ENCODE measurements around the gene HRC. TPM values are rescaled to one million over a fixed set of nuclear protein-coding genes. Genes with fewer than 3 reads are reported as not detected.
"Not testable (repeated sequence)": the region's sequence is repeated elsewhere in the genome, so short reads cannot be mapped to it uniquely, and the experiment has no call there.

HRC gene
- total RNA-seq, 1 donor from 2014 or later: not detected

- no peak for DNase-seq (ENCODE audit: low spot score)
- no peaks in the 10 kb centered on the region for H3K36me3 Mint-ChIP-seq (ENCODE audit: low read depth)
- H3K27ac Mint-ChIP-seq: no peak overlapping the region
- intact Hi-C loops (cut with micrococcal nuclease): loop anchor here (10.0 kb wide), 1 partner anchor 147 kb away; the partner anchor contains the start of genes GYS1 and RUVBL2
- peak overlapping the region; percentile 6 for H3K4me3 Mint-ChIP-seq (ENCODE audit: low read depth)
- no peaks in the 10 kb centered on the region for H3K9me3 Mint-ChIP-seq
- H3K27me3 Mint-ChIP-seq (ENCODE audit: low read depth): peaks cover 2% of the 10 kb centered on the region
- H3K4me1 Mint-ChIP-seq (ENCODE audit: low read depth): peaks cover 19% of the 10 kb centered on the region
These were observed 13.8 kb downstream of the HRC start for GRCh38 chr19:49141352-49141751.

DNA sequence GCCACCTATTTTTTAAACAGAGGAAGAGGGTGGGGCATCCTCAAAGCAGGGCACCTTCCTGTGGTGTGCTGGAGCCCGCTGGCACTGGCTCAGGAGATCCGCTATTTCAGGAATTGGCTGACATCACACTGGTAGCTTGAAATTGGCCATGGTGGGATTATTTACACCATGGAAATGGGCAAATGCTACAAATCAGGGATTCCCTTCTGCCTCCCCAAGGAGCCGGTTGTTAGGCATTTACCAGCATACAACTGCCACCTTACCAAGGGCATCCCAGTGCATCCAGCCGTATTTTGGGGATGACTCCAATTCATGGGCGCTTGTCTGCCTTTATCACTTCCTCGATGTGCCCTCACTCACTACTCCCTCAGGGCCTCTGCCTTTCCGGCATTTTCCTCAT lies 14.2 kb downstream of the HRC start:
- no peak for DNase-seq (ENCODE audit: low spot score)
- H3K4me1 Mint-ChIP-seq (ENCODE audit: low read depth): peaks cover 19% of the 10 kb centered on the region
- no peaks in the 10 kb centered on the region for H3K27me3 Mint-ChIP-seq (ENCODE audit: low read depth)
- no peak overlapping the region for H3K4me3 Mint-ChIP-seq (ENCODE audit: low read depth)
- H3K36me3 Mint-ChIP-seq (ENCODE audit: low read depth): no peaks in the 10 kb centered on the region
- intact Hi-C loops (cut with micrococcal nuclease): loop anchor here (10.0 kb wide), 1 partner anchor 146 kb away; the partner anchor contains the start of genes GYS1 and RUVBL2
- no peaks in the 10 kb centered on the region for H3K9me3 Mint-ChIP-seq
- no peak overlapping the region for H3K27ac Mint-ChIP-seq

DNA sequence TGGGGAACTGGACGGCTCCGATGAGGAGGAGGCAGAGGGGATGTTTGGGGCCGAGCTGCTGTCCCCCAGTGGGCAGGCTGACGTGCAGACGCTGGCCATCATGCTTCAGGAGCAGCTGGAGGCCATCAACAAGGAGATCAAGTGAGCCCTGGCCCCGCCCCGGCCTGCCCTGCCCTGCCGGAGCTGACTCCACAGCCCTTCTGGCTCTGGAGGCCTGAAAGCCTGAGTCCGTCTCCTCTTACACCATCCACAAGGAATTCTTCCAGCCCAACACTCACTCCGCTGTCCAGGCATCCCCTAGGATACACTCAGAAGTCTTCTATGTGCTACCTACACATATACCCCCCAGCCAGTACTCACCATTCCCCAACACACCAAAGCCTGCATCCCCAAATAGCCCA lies 18.4 kb downstream of the HRC start:
- H3K4me3 Mint-ChIP-seq (ENCODE audit: low read depth): no peak overlapping the region
- intact Hi-C loops (cut with micrococcal nuclease): no loop called here
- H3K27me3 Mint-ChIP-seq (ENCODE audit: low read depth): no peaks in the 10 kb centered on the region
- no peak for DNase-seq (ENCODE audit: low spot score)
- H3K36me3 Mint-ChIP-seq (ENCODE audit: low read depth): no peaks in the 10 kb centered on the region
- H3K27ac Mint-ChIP-seq: no peak overlapping the region
- no peaks in the 10 kb centered on the region for H3K9me3 Mint-ChIP-seq
- peaks cover 10% of the 10 kb centered on the region for H3K4me1 Mint-ChIP-seq (ENCODE audit: low read depth)

GRCh38 chr19:49135686-49136085 lies 19.5 kb downstream of the HRC start:
- no peaks in the 10 kb centered on the region for H3K36me3 Mint-ChIP-seq (ENCODE audit: low read depth)
- no peaks in the 10 kb centered on the region for H3K9me3 Mint-ChIP-seq
- DNase-seq (ENCODE audit: low spot score): no peak
- H3K27ac Mint-ChIP-seq: no peak overlapping the region
- H3K4me1 Mint-ChIP-seq (ENCODE audit: low read depth): peaks cover 10% of the 10 kb centered on the region
- H3K4me3 Mint-ChIP-seq (ENCODE audit: low read depth): no peak overlapping the region
- intact Hi-C loops (cut with micrococcal nuclease): no loop called here
- H3K27me3 Mint-ChIP-seq (ENCODE audit: low read depth): no peaks in the 10 kb centered on the region

DNA sequence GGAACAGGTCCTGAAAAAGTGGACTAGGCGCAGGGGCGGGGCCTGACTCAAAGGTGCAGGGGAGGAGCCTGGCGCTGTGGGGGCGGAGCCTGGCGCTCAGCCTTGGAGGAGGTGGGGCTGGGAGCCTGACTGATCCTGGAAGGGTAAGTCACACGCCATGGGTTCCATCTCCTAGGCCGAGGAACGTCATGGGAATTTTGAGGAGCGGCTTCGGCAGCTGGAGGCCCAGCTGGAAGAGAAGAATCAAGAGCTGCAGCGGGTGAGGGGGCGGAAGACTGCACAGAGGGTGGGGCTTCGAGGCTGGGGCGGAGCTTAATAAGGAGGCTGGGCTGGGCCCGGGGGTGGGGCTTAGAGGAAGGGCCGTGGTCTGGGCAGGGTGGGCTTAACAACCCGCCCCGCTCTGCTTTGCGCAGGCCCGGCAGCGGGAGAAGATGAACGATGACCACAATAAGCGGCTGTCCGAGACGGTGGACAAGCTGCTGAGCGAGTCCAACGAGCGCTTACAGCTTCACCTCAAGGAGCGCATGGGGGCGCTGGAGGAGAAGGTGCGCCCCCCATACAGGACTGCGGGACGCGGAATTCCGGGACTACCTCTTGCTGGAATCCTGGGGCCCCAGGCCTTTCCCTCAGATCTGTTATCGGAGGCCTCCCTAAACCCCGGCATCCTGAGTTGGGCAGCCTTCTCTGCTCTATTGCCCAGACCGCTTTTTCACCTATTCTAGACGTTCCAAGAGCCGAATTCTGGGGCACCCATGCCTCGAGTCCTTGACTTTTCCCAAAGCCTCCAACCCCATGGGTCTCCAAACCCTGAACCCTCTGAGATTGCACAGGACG lies 21.4 kb downstream of the HRC start:
- Mint-ChIP-seq H3K4me1 (ENCODE audit: low read depth) (peaks cover 12% of the 10 kb centered on the region), H3K27ac (no peak overlapping the region), H3K36me3 (ENCODE audit: low read depth) (no peaks in the 10 kb centered on the region), H3K9me3 (no peaks in the 10 kb centered on the region), H3K27me3 (ENCODE audit: low read depth) (no peaks in the 10 kb centered on the region), H3K4me3 (ENCODE audit: low read depth) (peak overlapping the region; percentile 77)
- intact Hi-C loops (cut with micrococcal nuclease): no loop called here
- DNase-seq (ENCODE audit: low spot score): peak; percentile 49

DNA sequence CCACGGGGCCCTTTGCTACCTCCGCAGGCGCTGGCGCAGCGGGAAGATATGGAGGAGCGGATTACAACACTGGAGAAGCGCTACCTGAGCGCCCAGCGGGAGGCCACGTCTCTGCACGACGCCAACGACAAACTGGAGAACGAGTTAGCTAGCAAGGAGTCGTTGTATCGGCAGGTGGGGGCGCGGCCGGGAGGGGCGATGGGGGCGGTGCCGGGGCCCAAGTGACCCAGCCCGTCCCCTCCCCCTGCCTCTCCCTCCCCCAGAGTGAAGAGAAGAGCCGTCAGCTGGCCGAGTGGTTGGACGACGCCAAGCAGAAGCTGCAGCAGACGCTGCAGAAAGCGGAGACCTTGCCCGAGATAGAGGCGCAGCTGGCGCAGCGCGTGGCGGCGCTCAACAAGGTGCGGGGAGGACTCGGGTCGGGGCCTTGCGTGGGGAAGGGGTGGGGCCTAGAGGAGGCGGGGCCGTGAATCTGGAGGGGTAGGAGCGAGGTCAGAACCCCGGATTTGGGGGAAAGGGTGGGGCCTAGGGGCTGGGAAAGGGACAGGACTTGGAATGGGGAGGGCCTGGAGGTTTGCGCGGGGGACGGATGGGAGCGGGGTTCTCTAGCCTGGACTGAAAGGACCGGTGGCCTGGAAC lies 22.1 kb downstream of the HRC start:
- H3K27me3 Mint-ChIP-seq (ENCODE audit: low read depth): no peaks in the 10 kb centered on the region
- no peak overlapping the region for H3K27ac Mint-ChIP-seq
- H3K4me3 Mint-ChIP-seq (ENCODE audit: low read depth): peak overlapping the region; percentile 77
- no peaks in the 10 kb centered on the region for H3K9me3 Mint-ChIP-seq
- H3K36me3 Mint-ChIP-seq (ENCODE audit: low read depth): no peaks in the 10 kb centered on the region
- peaks cover 18% of the 10 kb centered on the region for H3K4me1 Mint-ChIP-seq (ENCODE audit: low read depth)
- no peak for DNase-seq (ENCODE audit: low spot score)
- intact Hi-C loops (cut with micrococcal nuclease): no loop called here

DNA sequence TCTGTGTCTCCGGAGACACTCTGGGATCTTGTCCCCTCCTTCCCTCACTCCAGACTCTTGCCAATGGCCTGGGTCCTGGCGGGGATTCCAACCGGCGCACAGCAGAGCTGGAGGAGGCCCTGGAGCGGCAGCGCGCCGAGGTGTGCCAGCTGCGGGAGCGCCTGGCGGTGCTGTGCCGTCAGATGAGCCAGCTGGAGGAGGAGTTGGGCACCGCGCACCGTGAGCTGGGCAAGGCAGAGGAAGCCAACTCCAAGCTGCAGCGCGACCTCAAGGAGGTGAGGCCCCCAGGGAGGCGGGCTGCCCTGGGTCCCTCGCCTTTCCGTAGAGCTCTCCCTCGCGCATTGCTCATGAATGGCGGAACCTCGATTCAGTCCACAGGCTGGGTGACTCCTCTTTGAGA lies 24.9 kb downstream of the HRC start:
- no peak overlapping the region for H3K4me3 Mint-ChIP-seq (ENCODE audit: low read depth)
- no peaks in the 10 kb centered on the region for H3K27me3 Mint-ChIP-seq (ENCODE audit: low read depth)
- H3K4me1 Mint-ChIP-seq (ENCODE audit: low read depth): peaks cover 16% of the 10 kb centered on the region
- no peaks in the 10 kb centered on the region for H3K9me3 Mint-ChIP-seq
- no peak for DNase-seq (ENCODE audit: low spot score)
- intact Hi-C loops (cut with micrococcal nuclease): no loop called here
- H3K27ac Mint-ChIP-seq: no peak overlapping the region
- H3K36me3 Mint-ChIP-seq (ENCODE audit: low read depth): no peaks in the 10 kb centered on the region

GRCh38 chr19:49129238-49129583 lies 26.0 kb downstream of the HRC start:
- Mint-ChIP-seq H3K4me3 (ENCODE audit: low read depth) (no peak overlapping the region), H3K9me3 (no peaks in the 10 kb centered on the region), H3K36me3 (ENCODE audit: low read depth) (no peaks in the 10 kb centered on the region), H3K4me1 (ENCODE audit: low read depth) (peaks cover 14% of the 10 kb centered on the region), H3K27ac (no peak overlapping the region), H3K27me3 (ENCODE audit: low read depth) (peaks cover 2% of the 10 kb centered on the region)
- DNase-seq (ENCODE audit: low spot score): no peak
- intact Hi-C loops (cut with micrococcal nuclease): no loop called here

DNA sequence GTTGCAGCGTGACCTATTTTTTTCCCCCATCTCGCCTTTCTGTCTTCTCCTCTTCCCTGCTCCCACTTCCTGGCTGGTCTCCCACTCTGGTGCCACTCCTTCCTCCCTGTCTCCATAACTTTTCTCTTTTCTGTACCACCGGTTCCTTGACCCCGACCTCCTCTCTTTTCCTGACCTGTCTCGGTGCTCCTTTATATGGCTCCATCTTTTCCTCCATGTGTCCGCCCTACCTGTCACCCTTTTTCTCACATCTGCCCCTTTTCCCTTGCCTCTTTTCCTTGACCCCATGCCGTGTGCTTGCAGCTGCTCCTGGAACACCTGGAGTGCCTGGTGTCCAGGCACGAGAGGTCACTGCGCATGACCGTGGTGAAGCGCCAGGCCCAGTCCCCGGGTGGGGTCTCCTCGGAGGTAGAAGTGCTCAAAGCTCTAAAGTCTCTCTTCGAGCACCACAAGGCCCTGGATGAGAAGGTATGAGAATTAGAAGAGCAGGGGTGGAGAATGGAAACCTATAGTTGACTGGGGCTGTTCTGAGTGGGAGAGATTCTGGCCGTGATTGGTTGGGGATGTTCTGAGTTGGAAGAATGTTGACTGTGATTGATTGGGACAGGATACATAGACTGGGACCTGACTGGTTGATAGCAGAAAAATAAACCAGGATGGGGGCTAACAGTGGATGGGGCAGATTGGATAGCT lies 26.5 kb downstream of the HRC start:
- Mint-ChIP-seq H3K9me3 (no peaks in the 10 kb centered on the region), H3K27ac (no peak overlapping the region)

DNA sequence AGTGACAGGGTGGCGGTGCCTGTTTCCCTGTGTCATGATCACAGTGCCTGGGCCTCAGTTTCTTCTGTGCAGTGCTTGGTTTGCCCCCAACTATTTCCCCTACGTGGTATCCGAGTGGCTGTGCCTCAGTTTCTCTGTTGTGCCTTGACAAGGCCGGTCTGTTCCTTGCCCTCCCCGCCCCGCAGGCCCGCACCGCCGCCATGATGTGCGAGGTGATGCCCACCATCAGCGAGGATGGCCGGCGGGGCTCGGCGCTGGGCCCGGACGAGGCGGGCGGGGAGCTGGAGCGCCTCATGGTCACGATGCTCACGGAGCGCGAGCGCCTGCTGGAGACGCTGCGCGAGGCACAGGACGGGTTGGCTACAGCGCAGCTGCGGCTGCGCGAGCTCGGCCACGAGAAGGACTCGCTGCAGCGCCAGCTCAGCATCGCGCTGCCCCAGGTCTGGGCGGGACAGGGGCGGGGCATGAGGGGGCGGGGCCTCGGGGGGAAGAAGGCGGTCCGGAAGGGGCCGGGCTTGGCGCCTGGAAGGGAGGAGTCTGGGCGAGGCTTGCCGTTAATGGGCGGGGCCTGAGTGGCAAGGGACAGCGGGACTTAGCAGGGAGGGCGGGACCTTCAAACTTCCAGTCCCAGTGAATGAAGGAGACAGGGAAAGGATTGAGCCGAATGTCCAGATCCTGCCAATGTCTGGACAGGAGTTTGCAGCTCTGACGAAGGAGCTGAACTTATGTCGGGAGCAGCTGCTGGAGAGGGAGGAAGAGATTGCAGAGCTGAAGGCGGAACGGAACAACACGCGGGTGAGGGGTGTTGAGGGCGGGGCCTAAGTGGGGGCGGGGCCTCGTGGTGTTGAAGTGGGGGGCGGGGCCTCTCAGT lies 27.3 kb downstream of the HRC start:
- no peaks in the 10 kb centered on the region for H3K36me3 Mint-ChIP-seq (ENCODE audit: low read depth)
- intact Hi-C loops (cut with micrococcal nuclease): no loop called here
- H3K4me1 Mint-ChIP-seq (ENCODE audit: low read depth): peaks cover 9% of the 10 kb centered on the region
- H3K27ac Mint-ChIP-seq: peak overlapping the region; percentile 85
- peak; percentile 94 for DNase-seq (ENCODE audit: low spot score)
- H3K9me3 Mint-ChIP-seq: no peaks in the 10 kb centered on the region
- H3K27me3 Mint-ChIP-seq (ENCODE audit: low read depth): peaks cover 6% of the 10 kb centered on the region
- H3K4me3 Mint-ChIP-seq (ENCODE audit: low read depth): peak overlapping the region; percentile 88

More for the DNA sequence above, 26.5 kb downstream of the HRC start:
- Mint-ChIP-seq H3K27me3 (ENCODE audit: low read depth) (peaks cover 3% of the 10 kb centered on the region), H3K4me1 (ENCODE audit: low read depth) (peaks cover 11% of the 10 kb centered on the region), H3K36me3 (ENCODE audit: low read depth) (no peaks in the 10 kb centered on the region), H3K4me3 (ENCODE audit: low read depth) (peak overlapping the region; percentile 48)
- no peak for DNase-seq (ENCODE audit: low spot score)
- intact Hi-C loops (cut with micrococcal nuclease): no loop called here

GRCh38 chr19:49127225-49127624 lies 28.0 kb downstream of the HRC start:
- H3K4me1 Mint-ChIP-seq (ENCODE audit: low read depth); H3K9me3 Mint-ChIP-seq; H3K36me3 Mint-ChIP-seq (ENCODE audit: low read depth); H3K27ac Mint-ChIP-seq; DNase-seq (ENCODE audit: low spot score); H3K4me3 Mint-ChIP-seq (ENCODE audit: low read depth); intact Hi-C loops (cut with micrococcal nuclease): not testable (repeated sequence)
- peaks cover 10% of the 10 kb centered on the region for H3K27me3 Mint-ChIP-seq (ENCODE audit: low read depth)

GRCh38 chr19:49126575-49126974 lies 28.6 kb downstream of the HRC start:
- no peaks in the 10 kb centered on the region for H3K9me3 Mint-ChIP-seq
- intact Hi-C loops (cut with micrococcal nuclease): no loop called here
- H3K27ac Mint-ChIP-seq: no peak overlapping the region
- no peak overlapping the region for H3K4me3 Mint-ChIP-seq (ENCODE audit: low read depth)
- peaks cover 9% of the 10 kb centered on the region for H3K4me1 Mint-ChIP-seq (ENCODE audit: low read depth)
- peaks cover 12% of the 10 kb centered on the region for H3K27me3 Mint-ChIP-seq (ENCODE audit: low read depth)
- DNase-seq (ENCODE audit: low spot score): no peak
- no peaks in the 10 kb centered on the region for H3K36me3 Mint-ChIP-seq (ENCODE audit: low read depth)

Measured in activated T-helper 2 cell treated with anti-CD3 and anti-CD28 coated beads, Interferon-gamma antibody, Interleukin-2, Interleukin-4, amounts not matched to agents 10 μg/mL and 5 μg/mL and 100 μg/mL, durations not matched to agents 14 hours and 24 hours and 36 hours (primary cell).